ENCODE results near the gene EFNB2.

Gene EFNB2

GRCh38 chr13:106468744-106469590 lies 66.5 kb downstream of the EFNB2 start:
- no peak for DNase-seq (ENCODE audit: low read depth, low spot score)
- H3K4me3 ChIP-seq (ENCODE audit: low read length) = no peak overlapping the region

GRCh38 chr13:106468207-106468606 lies 67.3 kb downstream of the EFNB2 start:
- no peak for DNase-seq (ENCODE audit: low read depth, low spot score)
- H3K4me3 ChIP-seq (ENCODE audit: low read length) = no peak overlapping the region

- no peak overlapping the region for H3K4me3 ChIP-seq (ENCODE audit: low read length)
- DNase-seq (ENCODE audit: low read depth, low spot score) = no peak
These were observed 67.9 kb downstream of the EFNB2 start for GRCh38 chr13:106467427-106468122.

- H3K4me3 ChIP-seq (ENCODE audit: low read length) = no peak overlapping the region
- peak; percentile 32 for DNase-seq (ENCODE audit: low read depth, low spot score)
These were observed 68.6 kb downstream of the EFNB2 start for GRCh38 chr13:106466691-106467426.

- H3K4me3 ChIP-seq (ENCODE audit: low read length) = no peak overlapping the region
- no peak for DNase-seq (ENCODE audit: low read depth, low spot score)
These were observed 71.4 kb downstream of the EFNB2 start for GRCh38 chr13:106464076-106464475.

GRCh38 chr13:106462710-106463109 lies 72.8 kb downstream of the EFNB2 start:
- DNase-seq (ENCODE audit: low read depth, low spot score) = no peak
- H3K4me3 ChIP-seq (ENCODE audit: low read length) = no peak overlapping the region

GRCh38 chr13:106455777-106456176 lies 79.7 kb downstream of the EFNB2 start:
- H3K4me3 ChIP-seq (ENCODE audit: low read length) = no peak overlapping the region
- DNase-seq (ENCODE audit: low read depth, low spot score) = no peak

GRCh38 chr13:106455190-106455589 lies 80.3 kb downstream of the EFNB2 start:
- DNase-seq (ENCODE audit: low read depth, low spot score) = no peak
- H3K4me3 ChIP-seq (ENCODE audit: low read length) = no peak overlapping the region

- H3K4me3 ChIP-seq (ENCODE audit: low read length) = no peak overlapping the region
- no peak for DNase-seq (ENCODE audit: low read depth, low spot score)
These were observed 82.4 kb downstream of the EFNB2 start for GRCh38 chr13:106453101-106453500.

- no peak for DNase-seq (ENCODE audit: low read depth, low spot score)
- no peak overlapping the region for H3K4me3 ChIP-seq (ENCODE audit: low read length)
These were observed 84.5 kb downstream of the EFNB2 start for GRCh38 chr13:106450991-106451390.

GRCh38 chr13:106449096-106449495 lies 86.4 kb downstream of the EFNB2 start:
- no peak for DNase-seq (ENCODE audit: low read depth, low spot score)

GRCh38 chr13:106445996-106446395 lies 89.5 kb downstream of the EFNB2 start:
- H3K4me3 ChIP-seq (ENCODE audit: low read length) = no peak overlapping the region
- no peak for DNase-seq (ENCODE audit: low read depth, low spot score)

More at GRCh38 chr13:106449096-106449495, 86.4 kb downstream of the EFNB2 start:
- no peak overlapping the region for H3K4me3 ChIP-seq (ENCODE audit: low read length)

GRCh38 chr13:106443607-106444322 lies 91.7 kb downstream of the EFNB2 start:
- DNase-seq (ENCODE audit: low read depth, low spot score) = no peak
- H3K4me3 ChIP-seq (ENCODE audit: low read length) = no peak overlapping the region

- no peak overlapping the region for H3K4me3 ChIP-seq (ENCODE audit: low read length)
- DNase-seq (ENCODE audit: low read depth, low spot score) = no peak
These were observed 94.6 kb downstream of the EFNB2 start for GRCh38 chr13:106440866-106441265.

Data from Jurkat, Clone E6-1 (cell line).